ENCODE results near the gene LIMCH1.
"Not testable (repeated sequence)": the region's sequence is repeated elsewhere in the genome, so short reads cannot be mapped to it uniquely, and the experiment has no call there.

Gene LIMCH1

GRCh38 chr4:41692717-41693345, 154.9 kb downstream of the LIMCH1 start:
- DNase-seq: no peak

DNA sequence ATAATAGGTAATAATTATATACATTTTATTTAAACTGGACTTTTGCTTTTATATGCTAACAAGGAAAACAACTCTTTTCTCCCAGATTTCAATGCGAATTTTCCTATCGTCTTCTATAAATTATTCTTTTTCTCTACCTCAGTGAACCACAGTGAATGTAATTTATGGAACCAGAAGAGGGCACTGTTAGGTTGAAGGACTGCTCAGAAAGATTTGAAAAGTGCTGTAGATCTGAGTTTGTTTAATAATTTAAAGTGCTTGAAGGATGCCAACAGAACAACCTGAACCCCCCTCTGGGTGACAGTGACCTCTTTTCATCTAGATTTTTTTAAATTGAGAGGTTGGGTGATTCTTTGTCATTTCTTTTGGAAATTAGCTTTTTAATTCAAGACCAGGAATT, 155.7 kb downstream of the LIMCH1 start:
- DNase-seq: no peak

GRCh38 chr4:41696131-41696530, 158.2 kb downstream of the LIMCH1 start:
- no peak for DNase-seq

- DNase-seq: no peak
Measured at GRCh38 chr4:41696763-41697162, 158.8 kb downstream of the LIMCH1 start.

GRCh38 chr4:41701983-41702382, 164.0 kb downstream of the LIMCH1 start:
- DNase-seq: no peak

GRCh38 chr4:41702770-41703169, 164.8 kb downstream of the LIMCH1 start:
- DNase-seq: no peak

DNA sequence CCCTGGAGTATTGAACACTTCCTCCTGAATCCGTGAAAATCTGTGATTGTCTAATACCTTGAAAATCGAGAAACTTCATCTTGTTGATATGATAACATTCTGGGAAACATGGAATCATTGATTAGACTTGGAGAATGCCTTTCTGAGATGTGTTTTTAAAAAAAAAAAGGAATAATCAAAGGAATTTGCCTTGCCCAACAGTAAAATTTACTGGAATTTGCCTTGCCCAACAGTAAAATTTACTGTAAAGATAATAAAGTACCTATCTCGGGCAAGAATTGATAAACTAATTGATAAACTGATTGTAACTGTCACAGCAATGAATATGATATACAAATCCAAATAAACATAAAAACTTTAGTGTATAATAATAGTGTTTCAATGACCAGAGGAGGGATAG, 165.8 kb downstream of the LIMCH1 start:
- no peak for DNase-seq

GRCh38 chr4:41709844-41710481, 172.0 kb downstream of the LIMCH1 start:
- no peak for DNase-seq

GRCh38 chr4:41711654-41712053, 173.7 kb downstream of the LIMCH1 start:
- DNase-seq: not testable (repeated sequence)

- no peak for DNase-seq
Measured at GRCh38 chr4:41712425-41712824, 174.5 kb downstream of the LIMCH1 start.

DNA sequence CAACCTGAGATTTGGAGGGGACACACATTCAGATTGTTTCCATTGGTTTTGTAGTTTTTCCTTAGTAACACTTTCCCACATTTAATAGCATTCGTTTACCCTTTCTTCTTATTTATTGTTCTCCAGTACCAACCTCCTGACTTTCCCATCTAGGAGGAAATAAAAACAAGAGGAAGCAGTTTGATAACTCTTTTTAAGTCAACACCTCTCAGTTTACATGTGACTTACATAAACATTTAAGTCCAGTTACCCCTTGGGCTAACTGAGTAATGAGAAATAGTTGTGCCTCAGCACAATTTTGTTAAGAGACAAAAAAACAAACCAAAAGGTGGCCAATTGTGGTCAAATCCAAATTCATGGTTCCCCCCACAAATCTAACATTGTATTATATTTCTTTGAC, 175.8 kb downstream of the LIMCH1 start:
- DNase-seq: no peak

DNA sequence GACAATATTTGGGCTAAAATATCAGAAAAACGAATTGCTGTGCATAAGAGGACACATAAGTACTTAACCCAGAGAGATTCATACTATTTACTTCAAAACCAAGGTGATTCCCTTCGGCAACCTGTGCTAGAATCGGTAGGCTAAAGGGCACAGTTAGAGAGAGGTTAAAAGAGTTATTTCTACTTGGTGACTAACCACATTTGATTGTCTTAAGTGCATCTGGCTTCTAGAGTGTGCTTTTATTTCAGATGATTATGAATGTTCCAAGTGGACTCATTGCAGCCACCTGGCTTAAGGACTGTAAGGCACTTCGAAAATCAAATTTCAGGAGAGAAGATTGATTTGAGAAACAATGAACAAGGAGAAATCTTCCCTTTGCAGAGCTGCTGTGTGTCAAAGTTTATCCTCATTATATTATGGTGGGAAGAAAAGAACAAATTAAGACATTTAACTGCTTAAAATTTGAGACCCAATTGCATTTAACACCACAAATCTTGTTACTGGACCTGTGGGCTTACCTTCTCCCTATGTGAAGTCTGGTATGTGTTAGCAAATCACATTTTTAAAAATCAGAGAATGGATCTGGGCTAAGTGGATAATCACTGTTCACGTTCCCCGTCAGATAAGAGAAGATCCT, 176.5 kb downstream of the LIMCH1 start:
- no peak for DNase-seq

DNA sequence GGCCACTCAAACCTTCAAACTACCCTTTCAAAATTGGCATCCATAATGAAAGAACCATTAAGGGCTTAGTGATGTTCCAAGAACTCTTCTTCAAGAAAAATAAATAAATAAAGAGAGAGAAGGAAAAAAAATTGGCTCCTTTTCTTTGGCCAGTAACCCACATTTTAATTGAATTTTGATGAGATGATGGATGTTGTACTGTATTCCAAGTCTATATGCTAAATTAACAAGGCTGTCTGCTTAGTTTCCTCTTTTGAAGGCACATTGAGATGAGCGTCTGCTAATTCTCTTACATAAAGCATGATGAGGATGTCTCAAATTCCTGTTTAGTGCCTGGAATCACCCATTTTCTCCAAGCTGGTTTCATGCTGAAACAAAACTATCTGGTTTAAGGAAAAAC, 177.2 kb downstream of the LIMCH1 start:
- DNase-seq: no peak

- no peak for DNase-seq
Measured at GRCh38 chr4:41718907-41719306, 180.9 kb downstream of the LIMCH1 start.

GRCh38 chr4:41719417-41719816, 181.5 kb downstream of the LIMCH1 start:
- DNase-seq: no peak

DNA sequence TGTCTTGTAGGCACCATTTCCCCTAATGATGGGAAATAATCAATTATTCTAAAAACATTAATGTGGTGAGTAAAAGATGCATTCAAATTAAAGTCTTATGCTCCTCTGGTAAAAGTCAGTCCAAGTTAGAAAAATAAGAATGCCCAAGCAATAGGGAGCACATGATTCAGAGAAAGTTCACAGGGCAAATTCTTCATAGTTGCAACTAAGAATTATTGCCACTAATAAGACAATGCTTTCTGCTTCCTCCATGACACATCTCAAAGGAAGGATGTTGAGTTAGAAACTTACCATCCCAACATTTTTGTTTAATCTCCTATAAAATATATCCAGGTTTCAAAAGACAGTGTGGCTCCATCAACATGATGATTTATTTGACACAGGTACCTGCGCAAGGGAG, 184.2 kb downstream of the LIMCH1 start:
- DNase-seq: no peak

- DNase-seq: no peak
Measured at GRCh38 chr4:41723286-41723685, 185.3 kb downstream of the LIMCH1 start.

DNA sequence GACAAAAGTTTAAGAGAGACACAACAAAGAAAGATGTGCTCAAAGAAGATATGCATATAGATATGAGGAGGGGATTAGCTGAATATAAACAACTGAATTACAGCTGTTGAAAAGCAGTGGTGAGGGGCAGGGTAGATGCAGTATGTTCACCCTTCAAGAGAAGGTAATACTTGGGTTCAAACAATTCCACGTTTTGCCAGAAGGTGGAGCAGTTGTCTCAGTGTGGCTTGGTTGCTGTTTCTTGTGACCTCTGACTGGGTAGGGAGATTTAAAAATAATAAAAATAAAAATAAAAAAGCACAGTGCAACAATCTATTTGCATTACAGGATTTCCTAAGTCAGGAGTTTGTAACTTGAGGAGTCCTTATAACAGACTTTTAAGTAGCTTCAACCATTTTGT, 187.3 kb downstream of the LIMCH1 start:
- no peak for DNase-seq

DNA sequence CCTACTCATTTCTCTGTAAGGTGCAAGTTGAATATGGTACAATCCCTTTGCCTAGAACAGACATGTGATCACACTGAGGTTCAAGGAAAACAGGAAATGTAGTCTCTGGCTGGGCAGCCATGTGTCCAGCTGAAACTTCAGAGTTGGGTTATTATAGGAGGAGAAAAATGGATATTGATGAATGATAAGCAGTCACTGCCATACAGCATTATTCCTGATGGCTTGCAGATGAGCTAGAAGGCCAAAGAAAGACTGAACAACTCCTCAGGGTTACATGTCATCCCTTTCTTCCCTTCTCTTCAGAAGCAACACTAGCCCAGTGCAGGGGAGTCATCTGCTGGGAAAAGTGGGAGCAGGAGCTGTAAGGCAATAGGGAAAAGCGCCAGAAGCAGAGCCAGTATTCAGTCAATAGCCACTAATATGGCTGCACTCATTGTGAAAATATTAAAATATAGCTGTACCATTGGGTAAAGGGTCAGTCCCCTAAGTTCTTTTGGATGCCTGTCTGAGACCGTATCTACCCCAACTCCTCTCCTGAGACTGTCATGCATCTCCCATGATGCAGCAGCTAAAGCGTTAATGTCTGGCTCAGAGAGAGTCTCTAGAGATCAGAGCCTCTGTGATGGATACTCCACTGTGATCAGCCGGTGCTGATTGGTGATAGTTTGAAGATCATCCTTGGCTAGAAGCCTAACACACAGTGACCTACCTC, 190.1 kb downstream of the LIMCH1 start:
- no peak for DNase-seq

DNA sequence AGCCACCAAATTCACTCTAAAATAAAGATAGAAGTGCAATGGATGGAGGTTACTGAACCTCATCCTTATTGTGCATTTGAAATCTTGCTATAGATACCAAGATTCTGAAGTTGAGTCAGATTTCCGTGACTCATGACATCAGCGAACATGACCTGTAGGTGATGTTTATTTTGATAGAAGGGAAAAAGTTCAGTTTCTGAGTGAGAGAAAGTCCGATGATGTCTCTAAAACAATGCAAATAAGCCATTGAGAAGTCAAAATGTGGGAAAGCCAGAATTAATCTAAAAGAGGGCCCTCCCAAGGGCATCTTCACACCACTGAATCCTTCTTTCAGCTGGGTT, 190.6 kb downstream of the LIMCH1 start:
- no peak for DNase-seq

DNA sequence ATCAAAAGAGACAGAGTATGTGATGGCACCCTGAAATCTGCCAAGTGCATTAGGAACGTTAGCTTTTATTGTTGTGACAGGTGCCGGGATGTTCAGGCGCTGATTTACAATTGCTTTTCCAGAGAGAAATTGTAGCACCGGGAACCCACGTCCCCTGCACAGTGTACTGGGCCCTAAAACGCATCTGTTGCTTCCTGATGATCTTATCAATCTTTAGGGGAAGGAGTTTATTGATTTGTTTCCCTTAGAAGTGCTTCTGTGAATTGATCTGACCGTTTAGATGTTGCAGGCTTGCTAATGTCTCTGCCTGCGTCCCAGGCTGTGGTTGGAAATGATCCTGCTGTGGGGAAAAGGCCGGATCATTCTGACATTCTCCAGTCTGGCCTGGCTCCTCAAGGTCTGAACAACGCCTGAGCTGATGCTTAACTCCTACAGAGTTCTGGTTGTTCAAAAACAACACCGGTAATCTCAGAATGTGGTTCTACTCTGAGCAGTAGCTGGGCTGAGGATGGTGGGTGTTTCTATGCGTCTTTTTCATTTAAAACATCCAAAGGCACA, 193.7 kb downstream of the LIMCH1 start:
- no peak for DNase-seq

DNA sequence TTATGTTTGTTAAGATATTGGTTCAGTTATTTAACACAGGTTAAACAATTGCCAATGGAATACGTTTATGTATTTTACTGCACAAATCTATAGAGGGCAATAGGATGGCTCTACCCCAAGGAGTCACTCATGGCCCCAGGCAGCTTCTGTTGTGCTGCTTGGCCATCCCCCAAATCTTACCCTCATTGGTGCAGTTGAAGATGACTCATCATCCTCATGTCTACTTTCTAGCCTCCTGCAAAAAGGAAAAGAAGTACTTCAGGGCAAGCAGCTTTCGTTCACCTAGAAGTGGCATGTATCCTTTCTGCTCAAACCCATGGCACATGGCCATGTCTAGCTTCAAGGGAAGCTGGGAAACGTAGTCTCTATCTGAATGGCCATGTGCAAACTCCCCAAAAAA, 196.4 kb downstream of the LIMCH1 start:
- DNase-seq: no peak

GRCh38 chr4:41737491-41737890, 199.5 kb downstream of the LIMCH1 start:
- not testable (repeated sequence) for DNase-seq

DNA sequence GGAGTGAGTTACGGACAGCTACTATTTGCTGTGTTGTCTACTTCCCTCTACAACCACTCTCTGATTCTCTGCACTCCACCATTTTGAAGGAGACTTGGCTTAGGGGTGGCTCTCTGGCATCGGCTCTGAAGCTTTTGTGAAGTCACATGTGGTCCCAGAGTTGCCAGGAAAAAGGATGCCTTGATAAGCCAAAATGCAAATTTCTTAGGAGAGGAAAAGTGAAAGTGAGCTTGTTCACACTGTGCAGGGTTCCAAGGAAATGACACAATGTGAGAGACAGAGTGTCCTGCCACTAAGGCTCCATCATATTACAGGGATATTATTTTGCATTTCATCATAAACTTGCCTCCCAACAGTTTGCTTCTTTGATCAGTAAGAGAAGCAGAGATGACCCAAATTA, 203.4 kb downstream of the LIMCH1 start:
- DNase-seq: no peak
